CD4-positive, alpha-beta T cell (primary cell): ENCODE results near the gene HTR2C. TPM values are rescaled to one million over a fixed set of nuclear protein-coding genes. Genes with fewer than 3 reads are reported as not detected.

Experiments
- ATAC-seq: fragments of 200-7000 bp; cut with Tn5 transposase; one replicate; pipeline ENCODE4 v1.10.0; 2022; ENCODE audit warnings: mild to moderate bottlenecking; ENCODE audit not compliant: poor library complexity
- CTCF ChIA-PET: fragments of 350-600 bp; sonication (Branson Sonifier 250); formaldehyde crosslinking; loops from one replicate; lab custom pipeline; 2021; ENCODE audit warnings: antibody characterized with exemption, inconsistent platforms; lab: Charles Lee
- POLR2A ChIA-PET: fragments of 350-600 bp; sonication (Branson Sonifier 250); formaldehyde crosslinking; loops from one replicate; lab custom pipeline; 2021; ENCODE audit warnings: antibody characterized with exemption, inconsistent platforms; lab: Charles Lee
- DNase-seq, 14 experiments: peaks; one replicate each; pipeline ENCODE4 v3.0.0-alpha.2; 2013 to 2020; ENCODE audit warnings: mixed read lengths in 2 of 14
- H3K27ac ChIP-seq, 2 donors: one replicate each; pipeline versions ENCODE4 v1.5.1 to v1.7.0; 2013; ENCODE audit warnings: low read length in 2 of 2, low read depth in 1 of 2, mild to moderate bottlenecking in 1 of 2
- H3K27me3 ChIP-seq, 2 experiments: 1 replicate in 1 of 2; 2 replicates in 1 of 2; pipeline versions ENCODE4 v1.6.1 to v1.7.0; 2013; ENCODE audit warnings: low read length in 2 of 2, control low read depth in 1 of 2, mild to moderate bottlenecking in 1 of 2, moderate library complexity in 1 of 2; ENCODE audit not compliant: insufficient read depth in 2 of 2, control insufficient read depth in 1 of 2
- H3K36me3 ChIP-seq: one replicate; pipeline ENCODE4 v1.6.1; 2013; ENCODE audit warnings: low read length, control low read depth; ENCODE audit not compliant: insufficient read depth
- H3K4me1 ChIP-seq: one replicate; pipeline ENCODE4 v1.6.1; 2013; ENCODE audit warnings: low read length, control low read depth; ENCODE audit not compliant: insufficient read depth
- H3K4me3 ChIP-seq: one replicate; pipeline ENCODE4 v1.5.1; 2013; ENCODE audit warnings: mild to moderate bottlenecking, low read length, moderate library complexity
- H3K9me3 ChIP-seq, 2 experiments: 1 replicate in 1 of 2; 2 replicates in 1 of 2; pipeline versions ENCODE4 v1.6.1 to v1.7.0; 2013; ENCODE audit warnings: low read length in 2 of 2, mild to moderate bottlenecking in 2 of 2, control low read depth in 1 of 2, moderate library complexity in 1 of 2; ENCODE audit not compliant: control insufficient read depth in 1 of 2, insufficient read depth in 1 of 2
- H3K27ac Mint-ChIP-seq: one replicate; pipeline ENCODE4 v1.8.0; 2020; ENCODE audit warnings: mixed read lengths
- H3K27me3 Mint-ChIP-seq: one replicate; pipeline ENCODE4 v1.8.0; 2021; ENCODE audit warnings: mixed read lengths
- H3K36me3 Mint-ChIP-seq: one replicate; pipeline ENCODE4 v1.8.0; 2021; ENCODE audit warnings: low read depth, mixed read lengths
- H3K4me1 Mint-ChIP-seq: one replicate; pipeline ENCODE4 v1.8.0; 2021; ENCODE audit warnings: low read depth, mixed read lengths
- H3K4me3 Mint-ChIP-seq: one replicate; pipeline ENCODE4 v1.8.0; 2020; ENCODE audit warnings: mild to moderate bottlenecking, mixed read lengths
- H3K9me3 Mint-ChIP-seq: one replicate; pipeline ENCODE4 v1.8.0; 2020; ENCODE audit warnings: mixed read lengths
- CTCF ChIP-seq: fragments of 200-600 bp; IDR thresholded peaks from one replicate; pipeline ENCODE4 v1.8.0; 2022; ENCODE audit warnings: antibody characterized with exemption, mild to moderate bottlenecking
- intact Hi-C, 2 experiments: fragments of 100-400 bp; cut with DNase I in 1 of 2; cut with micrococcal nuclease in 1 of 2; formaldehyde crosslinking; loops; one replicate each; pipeline versions ENCODE4 v1.15.1 to v1.9.0; 2023 to 2025; cut with DNase I, micrococcal nuclease
- total RNA-seq, 174 experiments: library from RNA in 2 of 174; stranded (reverse) in 2 of 174; gene quantifications; one replicate each; pipeline ENCODE4 v1.2.3 and lab custom pipeline; 2021 to 2026

HTR2C gene
- total RNA-seq, 2 experiments from 2014 or later, result not detected

GRCh38 chrX:114782925-114783324 is 199.0 kb downstream of the HTR2C start:
- H3K27me3 Mint-ChIP-seq, result no peaks in the 10 kb centered on the region
- Histone ChIP-seq H3K4me3 (no peak overlapping the region), H3K27me3 (no peaks in the 10 kb centered on the region), H3K4me1 (no peaks in the 10 kb centered on the region), H3K27ac (no peak overlapping the region), H3K36me3 (no peaks in the 10 kb centered on the region), H3K9me3 (peaks cover 0 to 4% of the 10 kb centered on the region in 2 experiments)
- H3K36me3 Mint-ChIP-seq, result no peaks in the 10 kb centered on the region
- CTCF ChIA-PET, result no interaction called here
- H3K27ac Mint-ChIP-seq, result no peak overlapping the region
- H3K9me3 Mint-ChIP-seq, result peaks cover 2% of the 10 kb centered on the region
- no peak overlapping the region for H3K4me3 Mint-ChIP-seq
- no peak for DNase-seq
- POLR2A ChIA-PET, result no interaction called here
- H3K4me1 Mint-ChIP-seq, result no peaks in the 10 kb centered on the region
- intact Hi-C loops, result no loop called here
- no peak for ATAC-seq
- TF ChIP-seq CTCF, result no peak

DNA sequence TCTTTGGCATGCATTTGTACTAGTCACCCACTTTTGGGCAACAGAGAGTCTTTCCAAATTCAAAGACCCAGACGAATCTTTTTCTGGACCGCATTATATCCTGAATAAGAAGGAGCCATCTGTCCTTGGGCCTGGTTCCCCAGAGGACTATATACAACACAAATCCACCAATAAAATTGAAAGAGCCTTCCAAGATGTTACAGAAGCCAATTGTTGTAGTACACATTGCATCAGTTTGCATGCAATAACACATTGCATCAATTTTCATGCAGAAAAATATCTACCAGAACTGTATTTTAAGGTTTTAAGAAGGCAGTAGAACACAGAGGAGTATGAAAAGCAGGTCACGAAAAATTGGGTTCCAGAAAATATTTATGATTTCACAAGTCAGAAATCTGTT is 203.2 kb downstream of the HTR2C start:
- Histone ChIP-seq H3K27ac (no peak overlapping the region), H3K4me1 (no peaks in the 10 kb centered on the region), H3K27me3 (no peaks in the 10 kb centered on the region), H3K9me3 (peaks cover 0 to 4% of the 10 kb centered on the region in 2 experiments), H3K36me3 (no peaks in the 10 kb centered on the region), H3K4me3 (no peak overlapping the region)
- Mint-ChIP-seq H3K4me3 (no peak overlapping the region), H3K27me3 (no peaks in the 10 kb centered on the region), H3K4me1 (no peaks in the 10 kb centered on the region), H3K9me3 (peaks cover 2% of the 10 kb centered on the region), H3K36me3 (no peaks in the 10 kb centered on the region), H3K27ac (no peak overlapping the region)
- ChIA-PET CTCF (no interaction called here), POLR2A (no interaction called here)
- intact Hi-C loops, result no loop called here
- TF ChIP-seq CTCF, result no peak
- no peak for ATAC-seq
- DNase-seq, result no peak

DNA sequence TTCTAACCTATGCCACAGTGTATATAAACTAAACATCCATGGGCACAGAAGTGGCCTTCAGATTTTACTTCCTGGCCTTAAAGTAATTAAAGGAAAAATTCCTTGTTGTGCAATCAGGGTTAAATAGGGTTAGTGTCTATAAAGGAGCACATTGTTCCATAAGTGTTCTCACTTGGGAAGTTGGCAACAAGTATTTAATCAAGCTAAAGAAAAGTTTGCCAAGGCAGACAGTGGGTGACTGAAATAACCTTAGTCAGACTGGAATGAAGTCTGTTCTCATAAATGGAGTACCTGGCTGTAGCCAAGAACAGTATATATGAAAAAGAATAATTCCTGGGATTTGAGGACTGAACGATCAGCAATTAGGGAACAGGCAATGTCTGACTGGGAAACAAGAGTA is 213.6 kb downstream of the HTR2C start:
- Histone ChIP-seq H3K36me3 (no peaks in the 10 kb centered on the region), H3K27me3 (no peaks in the 10 kb centered on the region), H3K9me3 (no peaks in the 10 kb centered on the region), H3K4me1 (no peaks in the 10 kb centered on the region), H3K4me3 (no peak overlapping the region), H3K27ac (no peak overlapping the region)
- Mint-ChIP-seq H3K27me3 (no peaks in the 10 kb centered on the region), H3K4me1 (no peaks in the 10 kb centered on the region), H3K9me3 (no peaks in the 10 kb centered on the region), H3K36me3 (no peaks in the 10 kb centered on the region), H3K27ac (no peak overlapping the region), H3K4me3 (no peak overlapping the region)
- intact Hi-C loops, result no loop called here
- no peak for ATAC-seq
- ChIA-PET CTCF (no interaction called here), POLR2A (no interaction called here)
- DNase-seq, result no peak
- no peak for TF ChIP-seq CTCF
